ENCODE results near the gene JMJD1C. TPM values are rescaled to one million over a fixed set of nuclear protein-coding genes. Genes with fewer than 3 reads are reported as not detected.

The JMJD1C gene
- total RNA-seq, 1 experiment from 2014 or later = 89.7 TPM

DNA sequence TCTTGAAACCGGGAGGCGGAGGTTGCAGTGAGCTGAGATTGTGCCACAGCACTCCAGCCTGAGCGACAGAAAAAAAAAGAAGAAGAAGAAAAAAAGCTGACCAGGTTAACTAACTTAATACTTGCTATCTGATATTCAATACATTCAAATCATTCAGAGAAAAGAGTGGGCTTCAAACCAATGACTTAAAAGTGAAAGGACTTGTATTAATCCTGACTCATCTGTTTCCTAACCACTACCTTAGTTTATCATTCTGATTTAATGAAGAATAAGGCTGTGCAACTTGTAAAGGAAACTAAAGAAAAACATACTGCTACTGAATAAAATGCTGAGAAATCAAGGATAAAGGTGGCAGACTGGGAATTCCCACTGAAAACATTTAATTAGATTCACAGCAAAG lies 204.3 kb downstream of the JMJD1C start:
- POLR2A ChIA-PET = no interaction called here

GRCh38 chr10:63260860-63261251 lies 204.9 kb downstream of the JMJD1C start:
- Histone ChIP-seq H3K4me3 (ENCODE audit: low read depth, low read length) (no peak overlapping the region), H3K36me3 (ENCODE audit: control insufficient read depth, insufficient read depth, low read length) (peaks cover 1% of the 10 kb centered on the region; the same call in 1 of the 2 replicates), H3K27me3 (replicated peaks; ENCODE audit: control insufficient read depth, insufficient read depth, low read length) (no peaks in the 10 kb centered on the region), H3K9me3 (no peaks in the 10 kb centered on the region), H3K4me1 (peaks cover 29% of the 10 kb centered on the region)
- intact Hi-C loops (cut with micrococcal nuclease; ENCODE audit: unreplicated experiment) = loop anchor here (1.0 kb wide), 1 partner anchor 8 kb away; no protein-coding TSS in a partner anchor
- no peaks in the 10 kb centered on the region for H3K9me3 Mint-ChIP-seq (ENCODE audit: unreplicated experiment)
- CTCF ChIA-PET = no interaction called here
- POLR2A ChIA-PET = no interaction called here
- H3K27ac Mint-ChIP-seq (ENCODE audit: unreplicated experiment) = peak overlapping the region; percentile 43
- TF ChIP-seq, protein P1, sequence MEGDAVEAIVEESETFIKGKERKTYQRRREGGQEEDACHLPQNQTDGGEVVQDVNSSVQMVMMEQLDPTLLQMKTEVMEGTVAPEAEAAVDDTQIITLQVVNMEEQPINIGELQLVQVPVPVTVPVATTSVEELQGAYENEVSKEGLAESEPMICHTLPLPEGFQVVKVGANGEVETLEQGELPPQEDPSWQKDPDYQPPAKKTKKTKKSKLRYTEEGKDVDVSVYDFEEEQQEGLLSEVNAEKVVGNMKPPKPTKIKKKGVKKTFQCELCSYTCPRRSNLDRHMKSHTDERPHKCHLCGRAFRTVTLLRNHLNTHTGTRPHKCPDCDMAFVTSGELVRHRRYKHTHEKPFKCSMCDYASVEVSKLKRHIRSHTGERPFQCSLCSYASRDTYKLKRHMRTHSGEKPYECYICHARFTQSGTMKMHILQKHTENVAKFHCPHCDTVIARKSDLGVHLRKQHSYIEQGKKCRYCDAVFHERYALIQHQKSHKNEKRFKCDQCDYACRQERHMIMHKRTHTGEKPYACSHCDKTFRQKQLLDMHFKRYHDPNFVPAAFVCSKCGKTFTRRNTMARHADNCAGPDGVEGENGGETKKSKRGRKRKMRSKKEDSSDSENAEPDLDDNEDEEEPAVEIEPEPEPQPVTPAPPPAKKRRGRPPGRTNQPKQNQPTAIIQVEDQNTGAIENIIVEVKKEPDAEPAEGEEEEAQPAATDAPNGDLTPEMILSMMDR (IDR thresholded peaks at IDR 0.05; ENCODE audit: insufficient read depth in 1 of 2, low read depth in 1 of 2, low read length in 1 of 2, severe bottlenecking in 1 of 2, unreplicated experiment in 1 of 2) = no peak
- no peak overlapping the region for H3K4me3 Mint-ChIP-seq (ENCODE audit: unreplicated experiment)
- no peak for DNase-seq
- no peaks in the 10 kb centered on the region for H3K27me3 Mint-ChIP-seq (ENCODE audit: insufficient read depth, unreplicated experiment)
- peaks cover 13% of the 10 kb centered on the region for H3K4me1 Mint-ChIP-seq (ENCODE audit: low read depth, unreplicated experiment)
- BruUV-seq (replicated peaks) = no TSS peak
- H3K36me3 Mint-ChIP-seq (ENCODE audit: insufficient read depth, unreplicated experiment) = peaks cover 22% of the 10 kb centered on the region

More for the DNA sequence above, 204.3 kb downstream of the JMJD1C start:
- Mint-ChIP-seq H3K4me1 (ENCODE audit: low read depth, unreplicated experiment) (peaks cover 18% of the 10 kb centered on the region), H3K9me3 (ENCODE audit: unreplicated experiment) (no peaks in the 10 kb centered on the region), H3K27me3 (ENCODE audit: insufficient read depth, unreplicated experiment) (no peaks in the 10 kb centered on the region), H3K36me3 (ENCODE audit: insufficient read depth, unreplicated experiment) (peaks cover 22% of the 10 kb centered on the region), H3K27ac (ENCODE audit: unreplicated experiment) (no peak overlapping the region), H3K4me3 (ENCODE audit: unreplicated experiment) (no peak overlapping the region)
- H3K36me3 ChIP-seq (ENCODE audit: control insufficient read depth, insufficient read depth, low read length) = peaks cover 1% of the 10 kb centered on the region; the same call in 1 of the 2 replicates
- CTCF ChIA-PET = no interaction called here
- no peaks in the 10 kb centered on the region for H3K9me3 ChIP-seq
- BruUV-seq (replicated peaks) = no TSS peak
- H3K4me1 ChIP-seq = peaks cover 36% of the 10 kb centered on the region
- H3K4me3 ChIP-seq (ENCODE audit: low read depth, low read length) = no peak overlapping the region
- DNase-seq = no peak
- H3K27me3 ChIP-seq (replicated peaks; ENCODE audit: control insufficient read depth, insufficient read depth, low read length) = no peaks in the 10 kb centered on the region
- intact Hi-C loops (cut with micrococcal nuclease; ENCODE audit: unreplicated experiment) = loop anchor here (1.0 kb wide), 1 partner anchor 8 kb away; no protein-coding TSS in a partner anchor
- TF ChIP-seq, protein P1 (IDR thresholded peaks at IDR 0.05; ENCODE audit: insufficient read depth in 1 of 2, low read depth in 1 of 2, low read length in 1 of 2, severe bottlenecking in 1 of 2, unreplicated experiment in 1 of 2) = no peak

DNA sequence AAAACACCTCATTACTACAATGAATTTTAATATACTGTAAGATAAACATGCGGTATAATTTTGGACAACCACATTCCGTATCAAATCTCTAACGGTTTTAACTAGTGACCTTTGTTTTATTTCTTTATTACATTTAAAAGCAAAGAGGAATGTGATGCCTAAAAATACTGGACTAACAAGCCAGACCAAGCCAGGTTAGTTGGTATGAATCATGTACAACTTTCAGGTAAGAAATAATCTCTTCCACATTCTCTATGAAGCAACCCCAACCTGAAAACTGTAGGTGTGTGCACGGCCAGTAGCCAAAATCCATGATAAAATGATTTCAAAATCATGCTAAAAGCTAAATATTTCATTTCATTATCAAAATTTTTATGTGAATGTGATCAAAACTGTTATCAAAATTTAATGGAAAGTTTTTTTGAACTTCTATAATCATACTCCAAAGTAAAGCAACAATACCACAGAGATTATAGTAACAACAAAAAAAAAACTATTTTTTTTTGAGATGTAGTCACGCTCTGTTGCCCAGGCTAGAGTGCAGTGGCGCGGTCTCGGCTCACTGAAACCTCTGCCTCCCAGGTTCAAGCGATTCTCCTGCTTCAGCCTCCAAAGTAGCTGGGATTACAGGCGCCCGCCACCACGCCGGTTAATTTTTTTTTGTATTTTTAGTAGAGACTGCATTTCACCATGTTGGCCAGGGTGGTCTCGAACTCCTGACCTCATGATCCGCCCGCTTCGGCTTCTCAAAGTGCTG lies 205.5 kb downstream of the JMJD1C start:
- no peaks in the 10 kb centered on the region for H3K27me3 Mint-ChIP-seq (ENCODE audit: insufficient read depth, unreplicated experiment)
- no TSS peak for BruUV-seq (replicated peaks)
- no peak overlapping the region for H3K4me3 Mint-ChIP-seq (ENCODE audit: unreplicated experiment)
- CTCF ChIA-PET = no interaction called here
- no peaks in the 10 kb centered on the region for H3K9me3 Mint-ChIP-seq (ENCODE audit: unreplicated experiment)
- Histone ChIP-seq H3K36me3 (ENCODE audit: control insufficient read depth, insufficient read depth, low read length) (peaks cover 1% of the 10 kb centered on the region; the same call in 1 of the 2 replicates), H3K4me1 (peaks cover 25% of the 10 kb centered on the region), H3K9me3 (no peaks in the 10 kb centered on the region), H3K27me3 (replicated peaks; ENCODE audit: control insufficient read depth, insufficient read depth, low read length) (no peaks in the 10 kb centered on the region), H3K4me3 (ENCODE audit: low read depth, low read length) (no peak overlapping the region)
- no peak for DNase-seq
- H3K27ac Mint-ChIP-seq (ENCODE audit: unreplicated experiment) = peak overlapping the region; percentile 43
- TF ChIP-seq, protein P1 (IDR thresholded peaks at IDR 0.05; ENCODE audit: insufficient read depth in 1 of 2, low read depth in 1 of 2, low read length in 1 of 2, severe bottlenecking in 1 of 2, unreplicated experiment in 1 of 2) = no peak
- H3K4me1 Mint-ChIP-seq (ENCODE audit: low read depth, unreplicated experiment) = peaks cover 10% of the 10 kb centered on the region
- POLR2A ChIA-PET = no interaction called here
- intact Hi-C loops (cut with micrococcal nuclease; ENCODE audit: unreplicated experiment) = no loop called here
- H3K36me3 Mint-ChIP-seq (ENCODE audit: insufficient read depth, unreplicated experiment) = peaks cover 20% of the 10 kb centered on the region

All from Caco-2 (cell line).